SK-N-SH treated with all-trans-retinoic acid at 6 μM for 48 hours (cell line): Measurements from ENCODE around the gene TMC2.
"Not testable (repeated sequence)": the region's sequence is repeated elsewhere in the genome, so short reads cannot be mapped to it uniquely, and the experiment has no call there.

ENCODE experiments used
- ATAC-seq: fragments of 200-7000 bp; cut with Tn5 transposase; 3 replicates; pipeline ENCODE4 v1.9.1; 2020; ENCODE audit warnings: mild to moderate bottlenecking, moderate library complexity
- BACH2 ChIP-seq: fragments of 250-450 bp; sonication (Bioruptor Pico); IDR thresholded peaks from 2 replicates; pipeline ENCODE4 v1.9.0; 2021; ENCODE audit warnings: mild to moderate bottlenecking, borderline replicate concordance
- CREB5 ChIP-seq: fragments of 250-450 bp; sonication (Bioruptor Pico); IDR thresholded peaks from 2 replicates; pipeline ENCODE4 v1.5.1; 2020; ENCODE audit warnings: low read depth, mild to moderate bottlenecking, moderate library complexity
- CSDC2 ChIP-seq: fragments of 250-450 bp; sonication (Bioruptor Pico); IDR thresholded peaks from 2 replicates; pipeline ENCODE4 v1.5.0; 2020; ENCODE audit warnings: mild to moderate bottlenecking, moderate library complexity
- CSRNP3 ChIP-seq: fragments of 250-450 bp; sonication (Bioruptor Pico); IDR thresholded peaks from 2 replicates; pipeline ENCODE4 v1.5.1; 2021; ENCODE audit warnings: mild to moderate bottlenecking, moderate library complexity
- ESRRG ChIP-seq: fragments of 250-450 bp; sonication (Bioruptor Pico); IDR thresholded peaks from 2 replicates; pipeline ENCODE4 v1.6.1; 2021; ENCODE audit warnings: mild to moderate bottlenecking
- GLIS3 ChIP-seq: fragments of 250-450 bp; sonication (Bioruptor Pico); IDR thresholded peaks from 2 replicates; pipeline ENCODE4 v1.5.0; 2020; ENCODE audit warnings: mild to moderate bottlenecking, moderate library complexity
- ISL1 ChIP-seq: fragments of 250-450 bp; sonication (Bioruptor Pico); IDR thresholded peaks from 2 replicates; pipeline ENCODE4 v2.1.2; 2022; ENCODE audit warnings: mild to moderate bottlenecking, moderate library complexity
- OSR1 ChIP-seq: fragments of 250-450 bp; sonication (Bioruptor Pico); IDR thresholded peaks from 2 replicates; pipeline ENCODE4 v1.8.0; 2022; ENCODE audit warnings: moderate library complexity, mild to moderate bottlenecking, inconsistent platforms
- PATZ1 ChIP-seq: fragments of 250-450 bp; sonication (Bioruptor Pico); IDR thresholded peaks from 2 replicates; pipeline ENCODE4 v1.8.0; 2020; ENCODE audit warnings: mild to moderate bottlenecking, moderate library complexity, borderline replicate concordance
- RARB ChIP-seq: fragments of 250-450 bp; sonication (Bioruptor Pico); IDR thresholded peaks from 2 replicates; pipeline ENCODE4 v1.8.0; 2021; ENCODE audit warnings: mild to moderate bottlenecking, moderate library complexity
- SNAI2 ChIP-seq: fragments of 250-450 bp; sonication (Bioruptor Pico); IDR thresholded peaks from 2 replicates; pipeline ENCODE4 v1.5.0; 2020; ENCODE audit warnings: mild to moderate bottlenecking, moderate library complexity
- TCF4 ChIP-seq: fragments of 250-450 bp; sonication (Bioruptor Pico); IDR thresholded peaks from 2 replicates; pipeline ENCODE4 v1.8.0; 2021; ENCODE audit warnings: mild to moderate bottlenecking, moderate library complexity, borderline replicate concordance
- TOX ChIP-seq: fragments of 250-450 bp; sonication (Bioruptor Pico); IDR thresholded peaks from 2 replicates; pipeline ENCODE4 v1.8.0; 2021; ENCODE audit warnings: mild to moderate bottlenecking, moderate library complexity, borderline replicate concordance
- TSHZ2 ChIP-seq: fragments of 250-450 bp; sonication (Bioruptor Pico); IDR thresholded peaks from 2 replicates; pipeline ENCODE4 v1.5.0; 2020; ENCODE audit warnings: mild to moderate bottlenecking, moderate library complexity
- ZC3H10 ChIP-seq: fragments of 250-450 bp; sonication (Bioruptor Pico); IDR thresholded peaks from 2 replicates; pipeline ENCODE4 v1.5.1; 2021; ENCODE audit warnings: mild to moderate bottlenecking, moderate library complexity
- ZFP3 ChIP-seq: fragments of 250-450 bp; sonication (Bioruptor Pico); IDR thresholded peaks from 2 replicates; pipeline ENCODE4 v1.5.0; 2020; ENCODE audit warnings: mild to moderate bottlenecking, moderate library complexity
- ZFP30 ChIP-seq: fragments of 450-650 bp; formaldehyde crosslinking; IDR thresholded peaks from 2 replicates; pipeline ENCODE4 v1.5.0; 2022; ENCODE audit warnings: mild to moderate bottlenecking, moderate library complexity
- ZNF565 ChIP-seq: fragments of 450-650 bp; formaldehyde crosslinking; conservative IDR thresholded peaks from 2 replicates; pipeline ENCODE4 v1.5.0; 2020; ENCODE audit warnings: low read depth, mild to moderate bottlenecking, moderate library complexity
- ZNF8 ChIP-seq: fragments of 450-650 bp; formaldehyde crosslinking; IDR thresholded peaks from 2 replicates; pipeline ENCODE4 v1.5.0; 2020; ENCODE audit warnings: mild to moderate bottlenecking, moderate library complexity

TMC2 gene, protein sequence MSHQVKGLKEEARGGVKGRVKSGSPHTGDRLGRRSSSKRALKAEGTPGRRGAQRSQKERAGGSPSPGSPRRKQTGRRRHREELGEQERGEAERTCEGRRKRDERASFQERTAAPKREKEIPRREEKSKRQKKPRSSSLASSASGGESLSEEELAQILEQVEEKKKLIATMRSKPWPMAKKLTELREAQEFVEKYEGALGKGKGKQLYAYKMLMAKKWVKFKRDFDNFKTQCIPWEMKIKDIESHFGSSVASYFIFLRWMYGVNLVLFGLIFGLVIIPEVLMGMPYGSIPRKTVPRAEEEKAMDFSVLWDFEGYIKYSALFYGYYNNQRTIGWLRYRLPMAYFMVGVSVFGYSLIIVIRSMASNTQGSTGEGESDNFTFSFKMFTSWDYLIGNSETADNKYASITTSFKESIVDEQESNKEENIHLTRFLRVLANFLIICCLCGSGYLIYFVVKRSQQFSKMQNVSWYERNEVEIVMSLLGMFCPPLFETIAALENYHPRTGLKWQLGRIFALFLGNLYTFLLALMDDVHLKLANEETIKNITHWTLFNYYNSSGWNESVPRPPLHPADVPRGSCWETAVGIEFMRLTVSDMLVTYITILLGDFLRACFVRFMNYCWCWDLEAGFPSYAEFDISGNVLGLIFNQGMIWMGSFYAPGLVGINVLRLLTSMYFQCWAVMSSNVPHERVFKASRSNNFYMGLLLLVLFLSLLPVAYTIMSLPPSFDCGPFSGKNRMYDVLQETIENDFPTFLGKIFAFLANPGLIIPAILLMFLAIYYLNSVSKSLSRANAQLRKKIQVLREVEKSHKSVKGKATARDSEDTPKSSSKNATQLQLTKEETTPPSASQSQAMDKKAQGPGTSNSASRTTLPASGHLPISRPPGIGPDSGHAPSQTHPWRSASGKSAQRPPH

GRCh38 chr20:2536560-2536986 is at the start of gene TMC2:
TSS of gene TMC2 (plus strand) at chr20:2536573. CDS start at chr20:2536622, 49 bp downstream.
- no peak for ATAC-seq
- no peak for TF ChIP-seq PATZ1 (CRISPR knock-in tag)
- TF ChIP-seq ZNF8 (CRISPR knock-in tag): no peak
- no peak for TF ChIP-seq TCF4 (CRISPR knock-in tag)
- TF ChIP-seq GLIS3 (CRISPR knock-in tag): no peak
- no peak for TF ChIP-seq TSHZ2 (CRISPR knock-in tag)
- TF ChIP-seq CSDC2 (CRISPR knock-in tag): no peak
- TF ChIP-seq ZFP3 (CRISPR knock-in tag): no peak
- TF ChIP-seq ZFP30: no peak
- TF ChIP-seq OSR1: no peak
- TF ChIP-seq ZNF565 (CRISPR knock-in tag): no peak
- no peak for TF ChIP-seq ESRRG
- TF ChIP-seq SNAI2 (CRISPR knock-in tag): no peak
- no peak for TF ChIP-seq CREB5 (CRISPR knock-in tag)
- no peak for TF ChIP-seq BACH2 (CRISPR knock-in tag)
- no peak for TF ChIP-seq ZC3H10 (CRISPR knock-in tag)
- TF ChIP-seq RARB: no peak
- no peak for TF ChIP-seq ISL1
- no peak for TF ChIP-seq TOX
- TF ChIP-seq CSRNP3: no peak

DNA sequence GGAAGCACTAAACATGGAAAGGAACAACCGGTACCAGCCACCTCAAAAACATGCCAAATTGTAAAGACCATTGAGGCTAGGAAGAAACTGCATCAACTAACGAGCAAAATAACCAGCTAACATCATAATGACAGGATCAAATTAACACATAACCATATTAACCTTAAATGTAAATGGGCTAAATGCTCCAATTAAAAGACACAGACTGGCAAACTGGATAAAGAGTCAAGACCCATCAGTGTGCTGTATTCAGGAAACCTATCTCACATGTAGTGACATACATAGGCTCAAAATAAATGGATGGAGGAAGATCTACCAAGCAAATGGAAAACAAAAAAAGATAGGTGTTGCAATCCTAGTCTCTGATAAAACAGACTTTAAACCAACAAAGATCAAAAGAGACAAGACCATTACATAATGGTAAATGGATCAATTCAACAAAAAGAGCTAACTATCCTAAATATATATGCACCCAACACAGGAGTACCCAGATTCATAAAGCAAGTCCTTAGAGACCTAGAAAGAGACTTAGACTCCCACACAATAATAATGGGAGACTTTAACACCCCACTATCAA is 33.5 kb upstream of the TMC2 start:
- not testable (repeated sequence) for ATAC-seq

DNA sequence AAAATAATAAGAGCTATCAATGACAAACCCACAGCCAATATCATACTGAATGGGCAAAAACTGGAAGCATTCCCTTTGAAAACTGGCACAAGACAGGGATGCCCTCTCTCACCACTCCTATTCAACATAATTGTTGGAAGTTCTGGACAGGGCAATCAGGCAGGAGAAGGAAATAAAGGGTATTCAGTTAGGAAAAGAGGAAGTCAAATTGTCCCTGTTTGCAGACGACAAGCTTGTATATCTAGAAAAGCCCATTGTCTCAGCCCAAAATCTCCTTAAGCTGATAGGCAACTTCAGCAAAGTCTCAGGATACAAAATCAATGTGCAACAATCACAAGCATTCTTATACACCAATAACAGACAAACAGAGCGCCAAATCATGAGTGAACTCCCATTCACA is 31.6 kb upstream of the TMC2 start:
- not testable (repeated sequence) for ATAC-seq

DNA sequence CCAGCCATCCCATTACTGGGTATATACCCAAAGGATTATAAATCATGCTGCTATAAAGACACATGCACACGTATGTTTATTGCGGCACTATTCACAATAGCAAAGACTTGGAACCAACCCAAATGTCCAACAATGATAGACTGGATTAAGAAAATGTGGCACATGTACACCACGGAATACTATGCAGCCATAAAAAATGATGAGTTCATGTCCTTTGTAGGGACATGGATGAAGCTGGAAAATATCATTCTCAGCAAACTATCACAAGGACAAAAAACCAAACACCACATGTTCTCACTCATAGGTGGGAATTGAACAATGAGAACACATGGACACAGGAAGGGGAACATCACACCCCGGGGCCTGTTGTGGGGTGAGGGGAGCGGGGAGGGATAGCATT is 29.9 kb upstream of the TMC2 start:
- not testable (repeated sequence) for ATAC-seq
